ENCODE results near the gene SHANK3. TPM values are rescaled to one million over a fixed set of nuclear protein-coding genes. Genes with fewer than 3 reads are reported as not detected.

The SHANK3 gene
- total and polyA plus RNA-seq, 2 donors (not counting 1 experiment from before 2014, with no cell fraction given), result not detected

DNA sequence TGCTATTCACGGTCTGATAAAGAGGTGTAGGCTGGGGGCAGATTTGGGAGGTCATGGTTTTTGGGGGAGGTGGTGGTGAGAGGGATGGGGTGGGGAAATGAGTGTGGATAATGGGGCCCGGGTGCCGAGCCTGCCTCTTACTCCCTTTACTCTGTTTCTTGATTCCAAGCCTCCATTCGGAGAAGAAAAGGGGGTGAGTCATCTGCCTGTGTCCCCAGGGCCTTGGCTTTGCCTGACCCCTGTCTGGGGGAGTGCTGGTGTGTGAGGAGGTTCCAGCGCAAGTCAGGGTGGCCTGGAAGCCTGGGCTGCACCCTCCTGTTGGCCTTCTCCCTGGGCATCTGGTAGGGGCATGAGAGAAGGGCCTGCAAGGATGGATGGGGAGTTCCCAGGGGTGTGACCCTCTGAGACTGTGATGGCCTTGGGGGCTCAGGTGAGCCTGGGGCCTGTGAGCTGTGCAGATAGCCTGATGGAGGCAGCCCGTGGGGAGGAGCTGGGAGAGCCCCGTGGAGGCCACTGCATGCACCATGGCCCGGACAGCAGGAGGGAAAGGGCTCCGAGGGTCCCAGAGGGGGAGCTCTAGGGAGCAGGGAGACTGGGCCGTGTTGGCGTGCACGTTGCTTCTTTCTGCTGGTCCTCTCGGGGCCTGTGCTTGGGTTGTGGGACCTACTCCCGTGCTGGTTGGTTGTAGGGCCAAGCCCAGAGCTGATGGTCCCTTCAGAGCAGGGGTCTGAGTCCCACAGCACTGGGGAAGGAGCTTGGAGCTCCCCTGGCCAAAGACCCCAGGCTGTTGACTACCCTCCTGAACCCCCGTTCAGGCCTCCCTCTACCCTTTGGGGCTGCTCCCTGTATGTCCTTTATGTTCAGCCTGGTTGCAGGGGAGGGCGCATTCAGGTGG, 39.1 kb downstream of the SHANK3 start:
- H3K4me1 Mint-ChIP-seq, result no peaks in the 10 kb centered on the region
- ChIA-PET POLR2A (no interaction called here), CTCF (no interaction called here)
- intact Hi-C loops (cut with micrococcal nuclease), result no loop called here
- Histone ChIP-seq H4K20me1 (ENCODE audit: control insufficient read depth, insufficient read depth, low read length, poor library complexity, severe bottlenecking) (no peaks in the 10 kb centered on the region), H3K27ac (ENCODE audit: low read length in 2 of 2) (no peak overlapping the region), H3K9me3 (ENCODE audit: control extremely low read depth in 1 of 3, control insufficient read depth in 2 of 3, insufficient read depth in 1 of 3, low read length in 2 of 3) (peaks cover 0 to 4% (median 0%) of the 10 kb centered on the region in 3 donors), H3K4me2 (replicated peaks; ENCODE audit: low read depth, low read length, poor library complexity, severe bottlenecking) (no peak overlapping the region), H2AFZ (ENCODE audit: insufficient read depth, low read depth, low read length, poor library complexity, severe bottlenecking) (no peak overlapping the region), H3K27me3 (replicated peaks in 1 of 4; ENCODE audit: control extremely low read depth in 1 of 4, control insufficient read depth in 3 of 4, insufficient read depth in 4 of 4, low read length in 3 of 4) (no peaks in the 10 kb centered on the region), H3K36me3 (replicated peaks in 1 of 2; ENCODE audit: control extremely low read depth in 1 of 2, control insufficient read depth in 1 of 2, extremely low read depth in 1 of 2, insufficient read depth in 2 of 2, low read length in 1 of 2) (no peaks in the 10 kb centered on the region), H3K4me3 (ENCODE audit: control extremely low read depth in 1 of 5, extremely low read depth in 1 of 5, insufficient read depth in 1 of 5, low read depth in 2 of 5, low read length in 4 of 5) (no peak overlapping the region), H3K9ac (ENCODE audit: low read length) (no peak overlapping the region), H3K79me2 (ENCODE audit: control insufficient read depth, insufficient read depth, low read length) (no peaks in the 10 kb centered on the region), H3K4me1 (ENCODE audit: control insufficient read depth in 2 of 2, insufficient read depth in 2 of 2, low read length in 2 of 2) (no peaks in the 10 kb centered on the region)
- TF ChIP-seq, protein P1, sequence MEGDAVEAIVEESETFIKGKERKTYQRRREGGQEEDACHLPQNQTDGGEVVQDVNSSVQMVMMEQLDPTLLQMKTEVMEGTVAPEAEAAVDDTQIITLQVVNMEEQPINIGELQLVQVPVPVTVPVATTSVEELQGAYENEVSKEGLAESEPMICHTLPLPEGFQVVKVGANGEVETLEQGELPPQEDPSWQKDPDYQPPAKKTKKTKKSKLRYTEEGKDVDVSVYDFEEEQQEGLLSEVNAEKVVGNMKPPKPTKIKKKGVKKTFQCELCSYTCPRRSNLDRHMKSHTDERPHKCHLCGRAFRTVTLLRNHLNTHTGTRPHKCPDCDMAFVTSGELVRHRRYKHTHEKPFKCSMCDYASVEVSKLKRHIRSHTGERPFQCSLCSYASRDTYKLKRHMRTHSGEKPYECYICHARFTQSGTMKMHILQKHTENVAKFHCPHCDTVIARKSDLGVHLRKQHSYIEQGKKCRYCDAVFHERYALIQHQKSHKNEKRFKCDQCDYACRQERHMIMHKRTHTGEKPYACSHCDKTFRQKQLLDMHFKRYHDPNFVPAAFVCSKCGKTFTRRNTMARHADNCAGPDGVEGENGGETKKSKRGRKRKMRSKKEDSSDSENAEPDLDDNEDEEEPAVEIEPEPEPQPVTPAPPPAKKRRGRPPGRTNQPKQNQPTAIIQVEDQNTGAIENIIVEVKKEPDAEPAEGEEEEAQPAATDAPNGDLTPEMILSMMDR (IDR thresholded peaks at IDR 0.05), result no peak
- TF ChIP-seq EZH2 (IDR thresholded peaks at IDR 0.05; ENCODE audit: borderline replicate concordance, insufficient read depth, low read depth, low read length, poor library complexity, severe bottlenecking), result no peak
- ATAC-seq (ENCODE audit: low read depth) (no peak), DNase-seq (no peak)
- no peak overlapping the region for H3K27ac Mint-ChIP-seq
- peaks cover 12% of the 10 kb centered on the region for H3K27me3 Mint-ChIP-seq
- no peak overlapping the region for H3K4me3 Mint-ChIP-seq
- peaks cover 4% of the 10 kb centered on the region for H3K9me3 Mint-ChIP-seq (ENCODE audit: insufficient read depth)
- 83% methylated on average over 14 of the region's 16 CpGs for WGBS (ENCODE audit: insufficient coverage)

DNA sequence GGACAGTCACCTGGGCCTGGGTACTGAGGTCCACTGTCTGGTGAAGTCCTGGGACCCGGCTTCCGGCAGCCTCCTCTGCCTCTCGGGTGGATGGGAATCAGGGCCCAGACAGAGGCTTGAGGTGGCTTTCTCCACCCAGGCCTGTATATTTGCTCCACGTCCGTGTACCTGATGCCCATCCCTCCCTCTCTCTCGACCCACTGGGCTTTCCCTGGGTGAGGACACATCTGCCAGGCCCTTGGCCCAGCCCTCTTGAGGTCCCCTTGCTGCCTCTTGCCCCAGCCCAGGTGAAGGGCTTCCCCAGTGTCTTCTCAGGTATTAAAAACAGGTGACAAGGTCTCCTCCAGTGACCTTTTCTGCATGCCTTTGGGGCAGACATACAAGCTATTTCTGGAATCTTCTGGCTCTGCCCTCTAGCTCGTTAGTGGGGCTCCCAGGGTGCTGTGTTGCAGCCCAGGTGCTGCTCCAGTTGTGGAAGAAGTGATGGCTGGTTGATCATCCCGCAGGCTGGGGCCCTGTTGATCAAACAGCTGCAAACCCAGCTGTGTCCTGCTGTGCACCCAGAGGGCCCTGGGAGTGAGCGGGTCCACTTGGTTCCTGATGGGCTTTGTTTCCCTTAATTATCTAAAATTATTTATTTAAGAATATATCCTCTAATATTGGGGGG, 39.9 kb downstream of the SHANK3 start:
- no peak overlapping the region for H3K4me2 ChIP-seq (replicated peaks; ENCODE audit: low read depth, low read length, poor library complexity, severe bottlenecking)
- ChIA-PET CTCF (no interaction called here), POLR2A (no interaction called here)
- no peaks in the 10 kb centered on the region for H3K4me1 ChIP-seq (ENCODE audit: control insufficient read depth in 2 of 2, insufficient read depth in 2 of 2, low read length in 2 of 2)
- H3K9me3 ChIP-seq (ENCODE audit: control extremely low read depth in 1 of 3, control insufficient read depth in 2 of 3, insufficient read depth in 1 of 3, low read length in 2 of 3), result peaks cover 0 to 4% (median 0%) of the 10 kb centered on the region in 3 donors
- H3K79me2 ChIP-seq (ENCODE audit: control insufficient read depth, insufficient read depth, low read length), result no peaks in the 10 kb centered on the region
- H3K4me3 ChIP-seq (ENCODE audit: control extremely low read depth in 1 of 5, extremely low read depth in 1 of 5, insufficient read depth in 1 of 5, low read depth in 2 of 5, low read length in 4 of 5), result no peak overlapping the region
- no peak overlapping the region for H3K9ac ChIP-seq (ENCODE audit: low read length)
- H2AFZ ChIP-seq (ENCODE audit: insufficient read depth, low read depth, low read length, poor library complexity, severe bottlenecking), result no peak overlapping the region
- H4K20me1 ChIP-seq (ENCODE audit: control insufficient read depth, insufficient read depth, low read length, poor library complexity, severe bottlenecking), result no peaks in the 10 kb centered on the region
- Mint-ChIP-seq H3K27ac (no peak overlapping the region), H3K27me3 (peaks cover 15% of the 10 kb centered on the region), H3K4me1 (no peaks in the 10 kb centered on the region), H3K4me3 (no peak overlapping the region), H3K9me3 (ENCODE audit: insufficient read depth) (peaks cover 4% of the 10 kb centered on the region)
- no peaks in the 10 kb centered on the region for H3K36me3 ChIP-seq (replicated peaks in 1 of 2; ENCODE audit: control extremely low read depth in 1 of 2, control insufficient read depth in 1 of 2, extremely low read depth in 1 of 2, insufficient read depth in 2 of 2, low read length in 1 of 2)
- intact Hi-C loops (cut with micrococcal nuclease), result no loop called here
- TF ChIP-seq, protein P1 (IDR thresholded peaks at IDR 0.05), result no peak
- TF ChIP-seq EZH2 (IDR thresholded peaks at IDR 0.05; ENCODE audit: borderline replicate concordance, insufficient read depth, low read depth, low read length, poor library complexity, severe bottlenecking), result no peak
- WGBS (ENCODE audit: insufficient coverage), result 89% methylated on average over 7 of the region's 9 CpGs
- no peak overlapping the region for H3K27ac ChIP-seq (ENCODE audit: low read length in 2 of 2)
- DNase-seq (no peak), ATAC-seq (ENCODE audit: low read depth) (no peak)
- H3K27me3 ChIP-seq (replicated peaks in 1 of 4; ENCODE audit: control extremely low read depth in 1 of 4, control insufficient read depth in 3 of 4, insufficient read depth in 4 of 4, low read length in 3 of 4), result no peaks in the 10 kb centered on the region
